ENCODE measurements around the gene PZP.
"Not testable (repeated sequence)": the region's sequence is repeated elsewhere in the genome, so short reads cannot be mapped to it uniquely, and the experiment has no call there.

Gene PZP

DNA sequence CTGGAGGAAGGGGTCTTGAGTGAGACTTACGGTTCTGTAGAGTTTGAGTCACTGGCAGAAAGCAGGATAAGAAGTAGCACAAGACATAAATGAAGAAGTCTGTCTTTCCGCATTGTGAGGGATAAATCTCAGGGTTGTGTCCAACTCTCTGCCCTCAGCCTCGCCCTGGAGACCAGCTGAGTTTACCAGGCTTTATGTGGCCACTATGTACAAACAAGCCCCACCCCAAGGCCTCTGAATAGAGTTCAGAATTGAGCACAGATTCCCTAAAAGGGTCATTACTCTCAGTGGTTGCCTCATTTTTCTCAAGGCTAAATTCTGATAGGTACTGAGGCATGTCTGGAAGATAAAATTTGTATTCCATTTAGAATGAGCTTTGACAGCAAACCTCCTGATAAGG lies at the start of gene PZP:
Gene PZP (minus strand): TSS at position 167 of the 400 bp plus-strand sequence. CDS start 54 bp downstream, at position 113.
- H3K27ac ChIP-seq = no peak within 1 kb of the TSS
- H3K4me3 ChIP-seq = no peak within 1 kb of the TSS
- DNase-seq (ENCODE audit: low spot score) = no peak
- TF ChIP-seq, protein P1, sequence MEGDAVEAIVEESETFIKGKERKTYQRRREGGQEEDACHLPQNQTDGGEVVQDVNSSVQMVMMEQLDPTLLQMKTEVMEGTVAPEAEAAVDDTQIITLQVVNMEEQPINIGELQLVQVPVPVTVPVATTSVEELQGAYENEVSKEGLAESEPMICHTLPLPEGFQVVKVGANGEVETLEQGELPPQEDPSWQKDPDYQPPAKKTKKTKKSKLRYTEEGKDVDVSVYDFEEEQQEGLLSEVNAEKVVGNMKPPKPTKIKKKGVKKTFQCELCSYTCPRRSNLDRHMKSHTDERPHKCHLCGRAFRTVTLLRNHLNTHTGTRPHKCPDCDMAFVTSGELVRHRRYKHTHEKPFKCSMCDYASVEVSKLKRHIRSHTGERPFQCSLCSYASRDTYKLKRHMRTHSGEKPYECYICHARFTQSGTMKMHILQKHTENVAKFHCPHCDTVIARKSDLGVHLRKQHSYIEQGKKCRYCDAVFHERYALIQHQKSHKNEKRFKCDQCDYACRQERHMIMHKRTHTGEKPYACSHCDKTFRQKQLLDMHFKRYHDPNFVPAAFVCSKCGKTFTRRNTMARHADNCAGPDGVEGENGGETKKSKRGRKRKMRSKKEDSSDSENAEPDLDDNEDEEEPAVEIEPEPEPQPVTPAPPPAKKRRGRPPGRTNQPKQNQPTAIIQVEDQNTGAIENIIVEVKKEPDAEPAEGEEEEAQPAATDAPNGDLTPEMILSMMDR (IDR thresholded peaks at IDR 0.05) = no peak

DNA sequence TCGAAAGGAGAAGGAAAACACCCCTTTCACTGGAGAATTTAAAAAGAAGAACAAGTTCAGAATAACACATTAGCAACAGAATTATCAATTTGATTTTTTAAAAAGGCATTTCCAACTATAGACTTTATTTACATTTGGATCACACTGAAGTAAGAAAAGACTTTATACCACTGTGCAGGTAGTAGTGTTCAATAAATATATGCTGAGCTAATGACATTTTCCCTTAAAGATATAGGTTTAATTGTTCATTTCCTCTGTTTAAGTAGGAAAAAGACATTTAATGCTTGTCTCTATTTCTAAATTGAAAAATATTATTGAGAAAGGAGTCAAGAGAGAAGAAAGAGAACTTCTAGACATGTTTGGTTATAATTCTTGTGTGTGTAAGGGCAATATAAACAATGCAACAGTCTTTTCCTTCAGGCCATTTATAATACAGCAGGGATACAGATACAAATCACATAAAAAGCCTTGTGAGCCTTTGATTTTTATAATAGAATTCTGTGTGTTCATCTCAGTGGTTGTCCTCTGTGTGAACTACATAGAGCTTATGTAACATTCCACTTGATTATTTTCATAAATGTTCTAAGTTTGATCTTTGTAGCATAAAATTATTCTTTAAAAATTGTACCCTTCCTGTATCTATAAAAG lies 48.7 kb upstream of the PZP start:
- H3K27ac ChIP-seq = no peak overlapping the region
- TF ChIP-seq, protein P1 (IDR thresholded peaks at IDR 0.05) = no peak
- H3K4me3 ChIP-seq = no peak overlapping the region
- no peak for DNase-seq (ENCODE audit: low spot score)

DNA sequence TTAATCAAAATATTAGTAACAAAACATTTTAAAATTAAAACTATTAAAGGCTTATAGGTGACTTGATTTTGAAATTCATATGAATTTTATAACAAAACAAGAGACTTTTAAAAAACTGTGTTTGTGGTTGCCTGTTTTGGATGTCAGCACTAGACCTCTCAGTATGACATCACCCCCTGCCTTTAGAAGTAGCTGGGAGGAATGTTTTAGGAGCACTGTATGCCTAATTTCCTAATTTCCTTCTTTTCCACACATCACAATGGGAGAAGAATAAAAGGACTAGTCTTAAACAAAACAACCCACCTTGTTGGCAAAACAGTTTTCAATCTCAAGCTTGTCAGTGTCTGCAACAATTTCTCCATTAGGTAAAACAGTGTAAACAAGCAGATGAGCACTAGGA lies 48.1 kb upstream of the PZP start:
- TF ChIP-seq, protein P1 (IDR thresholded peaks at IDR 0.05) = no peak
- Histone ChIP-seq H3K27ac (no peak overlapping the region), H3K4me3 (no peak overlapping the region)
- DNase-seq (ENCODE audit: low spot score) = no peak

DNA sequence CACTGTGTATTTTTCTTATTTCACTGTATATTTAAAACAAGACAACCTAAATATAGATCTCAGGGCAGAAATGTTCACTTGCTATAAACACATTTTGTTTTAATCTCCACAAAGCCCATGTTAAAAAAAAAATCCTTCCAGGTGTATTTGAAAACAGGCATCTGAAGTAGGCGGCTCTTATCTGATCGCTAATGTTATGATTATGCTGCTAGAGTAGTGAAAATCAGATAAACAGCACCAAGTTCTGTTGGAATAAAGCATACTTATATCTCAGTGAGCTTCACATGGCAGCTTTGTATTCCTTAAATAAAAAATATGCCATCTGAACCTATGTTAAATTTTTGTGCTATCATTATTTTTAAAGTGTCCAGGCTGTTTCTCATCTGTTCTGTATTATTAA lies 47.6 kb upstream of the PZP start:
- no peak for DNase-seq (ENCODE audit: low spot score)
- Histone ChIP-seq H3K4me3 (no peak overlapping the region), H3K27ac (no peak overlapping the region)
- TF ChIP-seq, protein P1 (IDR thresholded peaks at IDR 0.05) = no peak

DNA sequence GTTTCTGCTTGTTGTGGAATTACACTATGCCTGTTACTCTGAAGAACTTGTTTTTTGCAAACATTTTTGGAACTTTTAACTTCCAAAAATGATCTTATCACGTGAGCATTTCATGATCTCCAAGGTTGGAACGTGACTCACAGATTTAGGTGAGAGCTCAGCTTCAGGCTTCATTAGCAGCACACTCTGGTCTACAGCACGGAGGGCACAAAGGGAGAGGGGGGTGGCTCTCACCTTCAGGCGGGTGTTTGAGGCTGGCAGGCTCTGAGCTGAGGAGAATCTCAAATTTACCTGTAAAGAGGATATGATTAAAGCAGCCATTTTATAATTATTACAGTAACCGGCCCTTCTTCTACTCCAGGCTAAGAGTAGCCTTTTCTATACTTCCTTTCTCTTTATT lies 45.3 kb upstream of the PZP start:
- TF ChIP-seq, protein P1 (IDR thresholded peaks at IDR 0.05) = no peak
- H3K27ac ChIP-seq = no peak overlapping the region
- no peak for DNase-seq (ENCODE audit: low spot score)
- no peak overlapping the region for H3K4me3 ChIP-seq

DNA sequence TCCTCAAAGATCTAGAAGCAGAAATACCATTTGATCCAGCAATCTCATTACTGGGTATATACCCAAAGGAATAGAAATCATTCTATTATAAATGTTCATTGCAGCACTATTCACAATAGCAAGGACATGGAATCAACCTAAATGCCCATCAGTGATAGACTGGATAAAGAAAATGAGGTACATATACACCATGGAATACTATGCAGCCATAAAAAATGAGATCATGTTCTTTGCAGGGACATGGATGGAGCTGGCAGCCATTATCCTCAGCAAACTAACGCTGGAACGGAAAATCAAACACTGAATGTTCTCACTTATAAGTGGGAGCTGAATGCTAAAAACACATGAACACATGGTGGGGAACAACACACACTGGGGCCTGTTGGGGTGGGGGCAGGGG lies 44.6 kb upstream of the PZP start:
- DNase-seq (ENCODE audit: low spot score); H3K27ac ChIP-seq; H3K4me3 ChIP-seq: not testable (repeated sequence)

DNA sequence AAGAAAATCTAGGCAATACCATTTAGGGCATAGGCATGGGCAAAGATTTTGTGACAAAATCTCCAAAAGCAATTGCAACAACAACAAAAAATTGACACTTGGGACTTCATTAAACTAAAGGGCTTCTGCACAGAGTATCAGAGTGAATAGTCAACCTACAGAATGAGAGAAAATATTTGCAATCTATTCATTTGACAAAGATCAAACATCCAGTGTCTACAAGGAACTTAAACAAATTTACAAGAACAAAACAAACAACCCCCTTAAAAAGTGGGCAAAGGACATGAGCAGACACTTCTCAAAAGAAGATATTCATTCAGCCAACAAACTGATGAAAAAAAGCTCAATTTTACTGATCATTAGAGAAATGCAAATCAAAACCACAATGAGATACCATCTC lies 44.1 kb upstream of the PZP start:
- no peak for DNase-seq (ENCODE audit: low spot score)
- TF ChIP-seq, protein P1 (IDR thresholded peaks at IDR 0.05) = no peak
- no peak overlapping the region for H3K27ac ChIP-seq
- no peak overlapping the region for H3K4me3 ChIP-seq

Measured in coronary artery (tissue), 2 donors.